Measurements from ENCODE around the gene CNTN5.

GRCh38 chr11:99932684-99933083, 911.9 kb downstream of the CNTN5 start:
- TF ChIP-seq POLR2A (IDR thresholded peaks at IDR 0.05) = no peak
- TF ChIP-seq, protein P1, sequence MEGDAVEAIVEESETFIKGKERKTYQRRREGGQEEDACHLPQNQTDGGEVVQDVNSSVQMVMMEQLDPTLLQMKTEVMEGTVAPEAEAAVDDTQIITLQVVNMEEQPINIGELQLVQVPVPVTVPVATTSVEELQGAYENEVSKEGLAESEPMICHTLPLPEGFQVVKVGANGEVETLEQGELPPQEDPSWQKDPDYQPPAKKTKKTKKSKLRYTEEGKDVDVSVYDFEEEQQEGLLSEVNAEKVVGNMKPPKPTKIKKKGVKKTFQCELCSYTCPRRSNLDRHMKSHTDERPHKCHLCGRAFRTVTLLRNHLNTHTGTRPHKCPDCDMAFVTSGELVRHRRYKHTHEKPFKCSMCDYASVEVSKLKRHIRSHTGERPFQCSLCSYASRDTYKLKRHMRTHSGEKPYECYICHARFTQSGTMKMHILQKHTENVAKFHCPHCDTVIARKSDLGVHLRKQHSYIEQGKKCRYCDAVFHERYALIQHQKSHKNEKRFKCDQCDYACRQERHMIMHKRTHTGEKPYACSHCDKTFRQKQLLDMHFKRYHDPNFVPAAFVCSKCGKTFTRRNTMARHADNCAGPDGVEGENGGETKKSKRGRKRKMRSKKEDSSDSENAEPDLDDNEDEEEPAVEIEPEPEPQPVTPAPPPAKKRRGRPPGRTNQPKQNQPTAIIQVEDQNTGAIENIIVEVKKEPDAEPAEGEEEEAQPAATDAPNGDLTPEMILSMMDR (IDR thresholded peaks at IDR 0.05) = no peak

Data from esophagus squamous epithelium (tissue), 4 donors.